Measurements from ENCODE around the gene TAGLN. TPM values are rescaled to one million over a fixed set of nuclear protein-coding genes. Genes with fewer than 3 reads are reported as not detected.
A peak's percentile ranks its signal among the peaks of the same experiment; 100 is the strongest.
"Not testable (repeated sequence)": the region's sequence is repeated elsewhere in the genome, so short reads cannot be mapped to it uniquely, and the experiment has no call there.

TAGLN gene
- total RNA-seq, 3 donors from 2014 or later (not counting 1 experiment from before 2014, with no cell fraction given): 8.2 to 18.0 (median 8.3) TPM

- H3K36me3 ChIP-seq (ENCODE audit: control insufficient read depth, insufficient read depth, low read length): peaks cover 25% of the 10 kb centered on the region
- Mint-ChIP-seq H3K36me3 (peaks cover 8% of the 10 kb centered on the region), H3K9me3 (no peaks in the 10 kb centered on the region), H3K27ac (peak overlapping the region; percentile 45 to 77), H3K4me3 (no peak overlapping the region), H3K27me3 (ENCODE audit: low read depth in 2 of 2) (no peaks in the 10 kb centered on the region), H3K4me1 (peaks cover 0 to 10% of the 10 kb centered on the region in 2 donors)
- no peaks in the 10 kb centered on the region for H3K27me3 ChIP-seq (ENCODE audit: control insufficient read depth, insufficient read depth, low read length)
- DNase-seq (no peak), ATAC-seq (no peak)
- H3K4me1 ChIP-seq (ENCODE audit: control insufficient read depth, insufficient read depth, low read length): peaks cover 6% of the 10 kb centered on the region
- intact Hi-C loops (cut with micrococcal nuclease): no loop called here
- 93% methylated on average over 10 of the region's 10 CpGs for WGBS (ENCODE audit: insufficient coverage)
- no peak overlapping the region for H3K4me3 ChIP-seq (ENCODE audit: low read length)
- H3K27ac ChIP-seq (ENCODE audit: low read length): no peak overlapping the region
- H3K9me3 ChIP-seq (ENCODE audit: control insufficient read depth, insufficient read depth, low read length): no peaks in the 10 kb centered on the region
- TF ChIP-seq CTCF (IDR thresholded peaks at IDR 0.05): no peak
Measured at GRCh38 chr11:117203069-117203407, 3.9 kb downstream of the TAGLN start.

- H3K9me3 ChIP-seq (ENCODE audit: control insufficient read depth, insufficient read depth, low read length): no peaks in the 10 kb centered on the region
- H3K4me1 ChIP-seq (ENCODE audit: control insufficient read depth, insufficient read depth, low read length): peaks cover 6% of the 10 kb centered on the region
- no peak for DNase-seq
- no peaks in the 10 kb centered on the region for H3K27me3 ChIP-seq (ENCODE audit: control insufficient read depth, insufficient read depth, low read length)
- peaks cover 25% of the 10 kb centered on the region for H3K36me3 ChIP-seq (ENCODE audit: control insufficient read depth, insufficient read depth, low read length)
- Mint-ChIP-seq H3K27ac (peak overlapping the region; percentile 67 to 77), H3K27me3 (ENCODE audit: low read depth in 2 of 2) (no peaks in the 10 kb centered on the region), H3K9me3 (no peaks in the 10 kb centered on the region), H3K4me3 (no peak overlapping the region), H3K4me1 (peaks cover 0 to 10% of the 10 kb centered on the region in 2 donors), H3K36me3 (peaks cover 8% of the 10 kb centered on the region)
- no peak overlapping the region for H3K4me3 ChIP-seq (ENCODE audit: low read length)
- no peak for TF ChIP-seq CTCF (IDR thresholded peaks at IDR 0.05)
- no peak for ATAC-seq
- intact Hi-C loops (cut with micrococcal nuclease): no loop called here
- WGBS (ENCODE audit: insufficient coverage): 96% methylated on average over 17 of the region's 17 CpGs
- H3K27ac ChIP-seq (ENCODE audit: low read length): no peak overlapping the region
Measured at GRCh38 chr11:117204283-117205080, 5.3 kb downstream of the TAGLN start.

DNA sequence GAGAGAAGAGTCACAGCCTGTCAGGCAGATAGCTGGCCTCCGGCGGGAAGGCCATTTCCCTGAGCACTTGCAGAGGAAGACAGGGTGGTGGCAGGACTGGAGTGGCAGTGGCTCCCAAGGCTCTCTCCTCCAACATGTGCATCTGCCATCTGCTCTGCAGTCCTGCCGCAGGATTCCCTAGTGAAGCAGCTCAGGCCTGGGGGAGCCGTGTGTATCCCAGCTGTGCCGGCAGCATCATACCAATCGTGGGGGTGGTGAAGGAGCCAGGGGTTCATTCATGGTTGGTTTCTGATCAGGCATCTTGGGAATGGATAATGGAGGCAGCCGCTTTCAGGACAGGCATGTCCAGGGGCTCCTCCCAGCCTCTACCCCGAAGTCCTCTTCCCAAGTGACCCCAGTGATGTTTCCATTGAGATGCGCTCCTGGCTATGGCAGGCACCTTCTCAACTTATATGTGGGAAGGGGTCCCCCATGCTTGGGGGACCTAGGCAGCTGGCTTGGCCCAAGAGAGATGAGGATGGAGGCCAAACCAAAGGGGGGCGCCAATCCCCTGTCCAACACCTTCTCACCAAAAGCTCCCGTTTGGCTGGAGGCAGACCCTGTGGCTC is 6.1 kb downstream of the TAGLN start:
- no peak for TF ChIP-seq CTCF (IDR thresholded peaks at IDR 0.05)
- no peak overlapping the region for H3K4me3 Mint-ChIP-seq
- H3K36me3 ChIP-seq (ENCODE audit: control insufficient read depth, insufficient read depth, low read length): peaks cover 25% of the 10 kb centered on the region
- H3K9me3 Mint-ChIP-seq: no peaks in the 10 kb centered on the region
- H3K27me3 Mint-ChIP-seq (ENCODE audit: low read depth in 2 of 2): no peaks in the 10 kb centered on the region
- peaks cover 8% of the 10 kb centered on the region for H3K36me3 Mint-ChIP-seq
- ATAC-seq: no peak
- WGBS (ENCODE audit: insufficient coverage): 98% methylated on average over 9 of the region's 11 CpGs
- no peak for DNase-seq
- H3K27me3 ChIP-seq (ENCODE audit: control insufficient read depth, insufficient read depth, low read length): no peaks in the 10 kb centered on the region
- H3K4me3 ChIP-seq (ENCODE audit: low read length): no peak overlapping the region
- no peaks in the 10 kb centered on the region for H3K9me3 ChIP-seq (ENCODE audit: control insufficient read depth, insufficient read depth, low read length)
- no peak overlapping the region for H3K27ac ChIP-seq (ENCODE audit: low read length)
- H3K4me1 Mint-ChIP-seq: peaks cover 0 to 10% of the 10 kb centered on the region in 2 donors
- peaks cover 6% of the 10 kb centered on the region for H3K4me1 ChIP-seq (ENCODE audit: control insufficient read depth, insufficient read depth, low read length)
- intact Hi-C loops (cut with micrococcal nuclease): no loop called here
- H3K27ac Mint-ChIP-seq: peak overlapping the region; percentile 57 to 67

DNA sequence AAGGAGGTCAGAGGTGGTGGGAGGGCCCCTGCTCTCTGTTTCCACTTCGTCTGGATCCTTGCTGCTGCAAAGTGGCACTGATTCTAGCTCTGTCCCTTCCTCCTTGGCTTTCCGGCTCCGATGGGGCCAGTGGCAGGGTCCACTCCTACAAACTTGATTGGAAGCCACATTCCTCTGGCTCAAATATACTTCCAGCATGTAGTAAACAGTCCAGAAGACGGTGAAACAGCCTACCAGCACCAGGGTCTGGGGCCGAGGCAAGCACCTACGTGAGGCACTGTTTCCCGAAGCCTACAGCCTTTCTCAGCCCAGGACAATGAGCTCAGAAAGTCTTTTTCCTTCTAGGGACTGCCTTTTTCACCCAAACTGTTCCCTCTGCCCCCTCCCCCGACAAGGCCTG is 6.9 kb downstream of the TAGLN start:
- H3K36me3 Mint-ChIP-seq; H3K4me1 Mint-ChIP-seq; H3K9me3 Mint-ChIP-seq; H3K4me3 Mint-ChIP-seq; intact Hi-C loops (cut with micrococcal nuclease); H3K4me3 ChIP-seq (ENCODE audit: low read length); H3K9me3 ChIP-seq (ENCODE audit: control insufficient read depth, insufficient read depth, low read length); H3K27ac ChIP-seq (ENCODE audit: low read length); ATAC-seq; DNase-seq; H3K27me3 Mint-ChIP-seq (ENCODE audit: low read depth in 2 of 2); H3K27ac Mint-ChIP-seq; H3K4me1 ChIP-seq (ENCODE audit: control insufficient read depth, insufficient read depth, low read length); H3K27me3 ChIP-seq (ENCODE audit: control insufficient read depth, insufficient read depth, low read length): not testable (repeated sequence)
- 98% methylated on average over 7 of the region's 8 CpGs for WGBS (ENCODE audit: insufficient coverage)
- H3K36me3 ChIP-seq (ENCODE audit: control insufficient read depth, insufficient read depth, low read length): peaks cover 28% of the 10 kb centered on the region

- ATAC-seq; intact Hi-C loops (cut with micrococcal nuclease); H3K4me3 Mint-ChIP-seq; DNase-seq; H3K9me3 ChIP-seq (ENCODE audit: control insufficient read depth, insufficient read depth, low read length); H3K27me3 ChIP-seq (ENCODE audit: control insufficient read depth, insufficient read depth, low read length); H3K4me3 ChIP-seq (ENCODE audit: low read length); H3K9me3 Mint-ChIP-seq; H3K27ac Mint-ChIP-seq; H3K27ac ChIP-seq (ENCODE audit: low read length); H3K4me1 ChIP-seq (ENCODE audit: control insufficient read depth, insufficient read depth, low read length); H3K27me3 Mint-ChIP-seq (ENCODE audit: low read depth in 2 of 2): not testable (repeated sequence)
- H3K36me3 ChIP-seq (ENCODE audit: control insufficient read depth, insufficient read depth, low read length): peaks cover 32% of the 10 kb centered on the region
- Mint-ChIP-seq H3K36me3 (peaks cover 14% of the 10 kb centered on the region), H3K4me1 (peaks cover 0 to 17% of the 10 kb centered on the region in 2 donors)
- 90% methylated on average over 3 of the region's 11 CpGs for WGBS (ENCODE audit: insufficient coverage)
Measured at GRCh38 chr11:117206859-117207258, 7.7 kb downstream of the TAGLN start.

- H3K9me3 Mint-ChIP-seq; H3K27me3 ChIP-seq (ENCODE audit: control insufficient read depth, insufficient read depth, low read length); H3K9me3 ChIP-seq (ENCODE audit: control insufficient read depth, insufficient read depth, low read length); ATAC-seq; DNase-seq; H3K27ac Mint-ChIP-seq; H3K27me3 Mint-ChIP-seq (ENCODE audit: low read depth in 2 of 2); H3K4me3 ChIP-seq (ENCODE audit: low read length); H3K27ac ChIP-seq (ENCODE audit: low read length); intact Hi-C loops (cut with micrococcal nuclease); H3K4me3 Mint-ChIP-seq; H3K4me1 ChIP-seq (ENCODE audit: control insufficient read depth, insufficient read depth, low read length): not testable (repeated sequence)
- Mint-ChIP-seq H3K36me3 (peaks cover 15% of the 10 kb centered on the region), H3K4me1 (peaks cover 0 to 19% of the 10 kb centered on the region in 2 donors)
- H3K36me3 ChIP-seq (ENCODE audit: control insufficient read depth, insufficient read depth, low read length): peaks cover 35% of the 10 kb centered on the region
- 92% methylated on average over 4 of the region's 5 CpGs for whole genome bisulfite sequencing (ENCODE audit: insufficient coverage)
Measured at GRCh38 chr11:117207481-117207880, 8.3 kb downstream of the TAGLN start.
